A204.1 (cell line): Measurements from ENCODE around the gene ZCCHC18.
"Not testable (repeated sequence)": the region's sequence is repeated elsewhere in the genome, so short reads cannot be mapped to it uniquely, and the experiment has no call there.

Experiments used
- FAIRE-seq: peaks from 2 replicates; lab custom pipeline; 2012; peaks lifted over from hg19 to GRCh38; lab: Jason Lieb, UNC

ZCCHC18 gene

GRCh38 chrX:104112326-104112951 is at the start of gene ZCCHC18:
TSS of gene ZCCHC18 (plus strand) at chrX:104112523. CDS start at chrX:104114112, 1,589 bp downstream.
- FAIRE-seq = no peak

- FAIRE-seq = not testable (repeated sequence)
Observed at GRCh38 chrX:104062636-104063035, 49.7 kb upstream of the ZCCHC18 start.

GRCh38 chrX:104075778-104076445 is 36.4 kb upstream of the ZCCHC18 start, which contains the start of gene TMSB15C:
TSS of gene TMSB15C (minus strand) at chrX:104076236.
- FAIRE-seq = not testable (repeated sequence)

- FAIRE-seq = not testable (repeated sequence)
Observed at GRCh38 chrX:104077854-104078253, 34.5 kb upstream of the ZCCHC18 start.

- FAIRE-seq = no peak
Observed at GRCh38 chrX:104084063-104084462, 28.3 kb upstream of the ZCCHC18 start.

- no peak for FAIRE-seq
Observed at GRCh38 chrX:104084534-104085277, 27.6 kb upstream of the ZCCHC18 start.

- no peak for FAIRE-seq
Observed at GRCh38 chrX:104085477-104085876, 26.8 kb upstream of the ZCCHC18 start.

- FAIRE-seq = no peak
Observed at GRCh38 chrX:104085919-104086318, 26.4 kb upstream of the ZCCHC18 start.

GRCh38 chrX:104098151-104098808 is 14.0 kb upstream of the ZCCHC18 start:
- peak; percentile 95 for FAIRE-seq

- FAIRE-seq = no peak
Observed at GRCh38 chrX:104098919-104099318, 13.4 kb upstream of the ZCCHC18 start.

- no peak for FAIRE-seq
Observed at GRCh38 chrX:104104676-104105075, 7.6 kb upstream of the ZCCHC18 start.

GRCh38 chrX:104105330-104106262 is 6.7 kb upstream of the ZCCHC18 start:
- no peak for FAIRE-seq

GRCh38 chrX:104108955-104109354 is 3.4 kb upstream of the ZCCHC18 start:
- no peak for FAIRE-seq

GRCh38 chrX:104110491-104111240 is 1.7 kb upstream of the ZCCHC18 start:
- FAIRE-seq = not testable (repeated sequence)

GRCh38 chrX:104113222-104113965 is 1.1 kb downstream of the ZCCHC18 start:
- no peak for FAIRE-seq

GRCh38 chrX:104117759-104118158 is 5.4 kb downstream of the ZCCHC18 start:
- FAIRE-seq = no peak

- FAIRE-seq = no peak
Observed at GRCh38 chrX:104118765-104119164, 6.4 kb downstream of the ZCCHC18 start.

GRCh38 chrX:104122829-104123228 is 10.5 kb downstream of the ZCCHC18 start:
- no peak for FAIRE-seq

GRCh38 chrX:104126856-104127255 is 14.5 kb downstream of the ZCCHC18 start:
- FAIRE-seq = no peak

GRCh38 chrX:104130808-104131207 is 18.5 kb downstream of the ZCCHC18 start:
- FAIRE-seq = no peak
